Smooth muscle cell (in vitro differentiated cells): Measurements from ENCODE around the gene BUD23. TPM values are rescaled to one million over a fixed set of nuclear protein-coding genes. Genes with fewer than 3 reads are reported as not detected.

Source experiments
- DNase-seq: peaks from one replicate; lab custom pipeline; 2025; ENCODE audit not compliant: unreplicated experiment; lab: John Stamatoyannopoulos, UW
- H2AFZ ChIP-seq: fragments of 200-600 bp; sonication (generic); 2 replicates; pipeline ENCODE4 v1.6.0; 2016; ENCODE audit warnings: antibody characterized with exemption, low read depth, mild to moderate bottlenecking
- H3F3A ChIP-seq: fragments of 200-600 bp; sonication (generic); 2 replicates; pipeline ENCODE4 v1.6.0; 2017; ENCODE audit warnings: antibody characterized with exemption, low read depth
- H3K27ac ChIP-seq: fragments of 200-600 bp; sonication (generic); 2 replicates; pipeline ENCODE4 v1.5.1; 2016; ENCODE audit warnings: low read depth, mild to moderate bottlenecking
- H3K27me3 ChIP-seq: fragments of 200-600 bp; sonication (generic); 2 replicates; pipeline ENCODE4 v1.6.1; 2016; ENCODE audit warnings: low read depth, mild to moderate bottlenecking
- H3K36me3 ChIP-seq: fragments of 200-600 bp; sonication (generic); 2 replicates; pipeline ENCODE4 v1.5.1; 2016; ENCODE audit warnings: low read depth
- H3K4me1 ChIP-seq: fragments of 200-600 bp; sonication (generic); 2 replicates; pipeline ENCODE4 v1.5.1; 2016; ENCODE audit warnings: low read depth
- H3K4me2 ChIP-seq: fragments of 200-600 bp; sonication (generic); 2 replicates; pipeline ENCODE4 v1.6.0; 2016; ENCODE audit warnings: mild to moderate bottlenecking
- H3K4me3 ChIP-seq: fragments of 200-600 bp; sonication (generic); 2 replicates; pipeline ENCODE4 v1.5.1; 2016; ENCODE audit warnings: mild to moderate bottlenecking
- H3K79me2 ChIP-seq: fragments of 200-600 bp; sonication (generic); 2 replicates; pipeline ENCODE4 v1.6.0; 2016; ENCODE audit warnings: low read depth, mild to moderate bottlenecking
- H3K9ac ChIP-seq: fragments of 200-600 bp; sonication (generic); 2 replicates; pipeline ENCODE4 v1.6.0; 2016; ENCODE audit warnings: low read depth
- H3K9me3 ChIP-seq: fragments of 200-600 bp; sonication (generic); replicated peaks from 2 replicates; pipeline ENCODE4 v1.5.1; 2016; ENCODE audit warnings: low read depth
- H4K20me1 ChIP-seq: fragments of 200-600 bp; sonication (generic); 2 replicates; pipeline ENCODE4 v1.6.0; 2016; ENCODE audit warnings: low read depth
- WGBS: methylation state at CpG from one replicate; pipeline ENCODE4 v1.1.7; 2016; ENCODE audit warnings: low lambda C conversion rate; 5-methylcytosine and 5-hydroxymethylcytosine counted together
- polyA plus RNA-seq: library from polyadenylated mRNA; unstranded; fragments of >200 nt; fragmentation: Nextera tagmentation; extraction: Ambion mirVana; gene quantifications from 2 replicates; pipeline ENCODE4 v1.2.1, GENCODE V29; 2016
- total RNA-seq: library from RNA; depleted of rRNA; stranded (reverse); fragments of >200 nt; gene quantifications from 2 replicates; pipeline ENCODE4 v1.2.3, GENCODE V29; 2014
- TF ChIP-seq, protein P1 (sequence below): fragments of 200-600 bp; sonication (generic); IDR thresholded peaks from 2 replicates; pipeline ENCODE4 v1.5.1; 2017; ENCODE audit warnings: borderline replicate concordance, mild to moderate bottlenecking, antibody characterized with exemption; ENCODE audit not compliant: insufficient read depth, poor library complexity, severe bottlenecking

The BUD23 gene
- total and polyA plus RNA-seq, 2 experiments from 2014 or later, result 43.0 to 116 TPM

DNA sequence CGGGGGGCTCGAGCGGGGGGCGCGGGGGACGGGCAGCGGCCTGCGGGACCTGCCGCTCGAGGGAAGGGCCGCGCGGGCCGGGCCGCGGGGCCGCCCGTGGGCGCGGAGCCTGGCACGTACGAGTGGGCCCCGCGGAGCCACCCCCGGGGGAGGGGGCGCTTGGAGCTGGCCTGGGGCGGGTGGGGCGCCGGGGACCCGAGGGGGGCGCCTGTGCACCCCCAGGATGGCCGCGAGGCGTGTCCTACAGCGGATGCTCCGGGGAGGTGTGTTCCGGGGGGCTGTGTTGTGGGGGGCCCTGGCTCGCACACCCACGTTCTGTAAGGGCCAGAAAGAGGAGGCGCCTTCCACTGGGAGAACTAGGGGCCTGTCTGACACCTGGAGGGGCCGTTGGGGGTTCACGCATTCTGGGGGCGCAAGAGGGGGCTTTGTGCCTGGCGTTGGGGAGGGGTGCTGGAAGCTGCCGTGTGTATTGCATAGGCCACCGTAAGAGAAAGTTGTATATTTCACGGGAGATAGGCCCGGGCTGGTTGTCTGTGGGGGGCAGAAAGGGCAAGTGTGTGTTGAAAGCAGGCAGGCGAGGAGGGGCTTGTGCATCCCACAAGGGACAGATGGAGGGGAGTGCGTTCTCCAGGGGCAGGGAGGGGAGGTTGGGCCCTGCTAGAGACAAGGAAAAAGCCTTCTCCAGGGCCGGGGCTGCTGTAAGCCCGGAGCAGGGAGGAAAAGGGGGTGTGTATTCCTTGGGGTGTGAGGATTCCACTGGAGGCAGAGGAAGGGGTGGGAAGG lies 15.1 kb upstream of the BUD23 start:
- H2AFZ ChIP-seq, result peak overlapping the region; percentile 72
- 16% methylated on average over 13 of the region's 52 CpGs for WGBS
- no peaks in the 10 kb centered on the region for H4K20me1 ChIP-seq
- H3K4me2 ChIP-seq, result peak overlapping the region; percentile 97
- H3K4me3 ChIP-seq, result peak overlapping the region; percentile 82
- peaks cover 5% of the 10 kb centered on the region for H3K4me1 ChIP-seq
- H3F3A ChIP-seq, result no peaks in the 10 kb centered on the region
- no peaks in the 10 kb centered on the region for H3K36me3 ChIP-seq
- TF ChIP-seq, protein P1, sequence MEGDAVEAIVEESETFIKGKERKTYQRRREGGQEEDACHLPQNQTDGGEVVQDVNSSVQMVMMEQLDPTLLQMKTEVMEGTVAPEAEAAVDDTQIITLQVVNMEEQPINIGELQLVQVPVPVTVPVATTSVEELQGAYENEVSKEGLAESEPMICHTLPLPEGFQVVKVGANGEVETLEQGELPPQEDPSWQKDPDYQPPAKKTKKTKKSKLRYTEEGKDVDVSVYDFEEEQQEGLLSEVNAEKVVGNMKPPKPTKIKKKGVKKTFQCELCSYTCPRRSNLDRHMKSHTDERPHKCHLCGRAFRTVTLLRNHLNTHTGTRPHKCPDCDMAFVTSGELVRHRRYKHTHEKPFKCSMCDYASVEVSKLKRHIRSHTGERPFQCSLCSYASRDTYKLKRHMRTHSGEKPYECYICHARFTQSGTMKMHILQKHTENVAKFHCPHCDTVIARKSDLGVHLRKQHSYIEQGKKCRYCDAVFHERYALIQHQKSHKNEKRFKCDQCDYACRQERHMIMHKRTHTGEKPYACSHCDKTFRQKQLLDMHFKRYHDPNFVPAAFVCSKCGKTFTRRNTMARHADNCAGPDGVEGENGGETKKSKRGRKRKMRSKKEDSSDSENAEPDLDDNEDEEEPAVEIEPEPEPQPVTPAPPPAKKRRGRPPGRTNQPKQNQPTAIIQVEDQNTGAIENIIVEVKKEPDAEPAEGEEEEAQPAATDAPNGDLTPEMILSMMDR, result no peak
- no peaks in the 10 kb centered on the region for H3K79me2 ChIP-seq
- no peaks in the 10 kb centered on the region for H3K9me3 ChIP-seq
- peak overlapping the region; percentile 43 for H3K9ac ChIP-seq
- H3K27me3 ChIP-seq, result no peaks in the 10 kb centered on the region
- no peak for DNase-seq
- H3K27ac ChIP-seq, result no peak overlapping the region

DNA sequence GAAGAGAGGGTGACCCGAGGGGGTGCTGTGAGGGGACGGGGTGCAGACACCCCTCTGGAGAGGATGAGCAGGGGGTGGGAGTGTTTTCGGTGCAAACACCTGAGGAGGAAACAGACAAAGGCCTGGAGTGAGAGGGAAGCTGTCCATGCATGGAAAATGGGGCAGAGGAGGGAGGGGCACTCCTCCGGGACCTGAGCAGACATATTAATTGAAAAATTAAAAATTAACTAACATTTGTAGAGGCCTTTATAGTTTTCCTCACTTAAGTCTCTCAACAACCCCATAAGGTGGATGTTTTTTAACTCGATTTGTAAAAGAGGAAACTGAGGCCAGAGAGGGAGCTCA lies 14.5 kb upstream of the BUD23 start:
- Histone ChIP-seq H3K4me3 (peak overlapping the region; percentile 82), H3K79me2 (no peaks in the 10 kb centered on the region), H3K27me3 (no peaks in the 10 kb centered on the region), H3K36me3 (no peaks in the 10 kb centered on the region), H3K4me1 (peaks cover 5% of the 10 kb centered on the region), H4K20me1 (no peaks in the 10 kb centered on the region), H3F3A (no peaks in the 10 kb centered on the region), H3K4me2 (peak overlapping the region; percentile 97), H3K9me3 (no peaks in the 10 kb centered on the region), H3K9ac (no peak overlapping the region), H2AFZ (no peak overlapping the region), H3K27ac (no peak overlapping the region)
- no peak for DNase-seq
- 75% methylated on average over 5 of the region's 5 CpGs for WGBS
- TF ChIP-seq, protein P1, result no peak

DNA sequence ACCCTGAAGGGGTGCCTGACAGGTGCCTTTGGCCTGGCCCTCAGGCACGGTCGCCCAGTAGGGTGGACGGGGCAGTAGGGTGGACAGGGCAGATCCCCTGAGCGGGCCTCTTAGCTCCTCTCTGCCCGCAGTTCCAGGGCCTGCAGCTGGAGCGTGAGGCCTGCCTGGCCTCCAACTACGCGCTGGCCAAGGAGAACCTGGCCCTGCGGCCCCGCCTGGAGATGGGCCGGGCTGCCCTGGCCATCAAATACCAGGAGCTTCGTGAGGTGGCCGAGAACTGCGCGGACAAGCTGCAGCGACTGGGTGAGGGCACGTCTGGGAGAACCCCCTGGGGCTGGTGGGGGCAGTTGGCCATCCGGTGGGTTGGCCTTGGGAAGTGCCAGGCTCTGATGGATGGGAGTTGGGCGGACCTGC lies 14.1 kb upstream of the BUD23 start:
- Histone ChIP-seq H3K4me2 (peak overlapping the region; percentile 97), H3K9ac (no peak overlapping the region), H3K27me3 (no peaks in the 10 kb centered on the region), H3K9me3 (no peaks in the 10 kb centered on the region), H3K4me3 (peak overlapping the region; percentile 82), H3K4me1 (peaks cover 5% of the 10 kb centered on the region), H4K20me1 (no peaks in the 10 kb centered on the region), H3K79me2 (no peaks in the 10 kb centered on the region), H3K36me3 (no peaks in the 10 kb centered on the region), H3F3A (no peaks in the 10 kb centered on the region), H3K27ac (no peak overlapping the region), H2AFZ (no peak overlapping the region)
- WGBS, result 90% methylated on average over 18 of the region's 19 CpGs
- DNase-seq, result no peak
- TF ChIP-seq, protein P1, result no peak
